ENCODE results near the gene CCR3. TPM values are rescaled to one million over a fixed set of nuclear protein-coding genes. Genes with fewer than 3 reads are reported as not detected.

CCR3 gene
- total RNA-seq = not detected

DNA sequence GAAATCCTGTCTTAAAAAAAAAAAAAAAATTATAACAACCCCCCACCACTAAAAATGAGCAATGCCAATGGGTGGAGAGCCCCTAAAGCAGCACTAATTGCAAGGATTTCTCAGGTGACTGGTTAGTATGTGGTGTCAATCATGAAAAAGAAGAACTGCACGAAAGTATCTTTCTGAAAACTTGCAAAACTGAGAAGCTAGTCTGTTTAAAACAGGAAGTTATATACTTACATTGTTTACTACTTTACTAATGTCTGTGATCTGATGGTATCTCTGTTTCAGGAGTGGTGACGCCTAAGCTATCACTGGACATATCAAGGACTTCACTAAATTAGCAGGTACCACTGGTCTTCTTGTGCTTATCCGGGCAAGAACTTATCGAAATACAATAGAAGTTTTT lies at the start of gene CCR3:
TSS of gene CCR3 (plus strand) at position 341 of the 400 bp plus-strand sequence. CDS start 22,699 bp downstream, outside the sequence.
- 65 to 69% methylated on average over 4 of the region's 4 CpGs for WGBS, 2 donors
- Histone ChIP-seq H3K27ac (no peak within 1 kb of the TSS), H3K9me3 (no peaks in the 10 kb centered on the region), H3K27me3 (peaks cover 0 to 3% (median 0%) of the 10 kb centered on the region in 4 donors), H3K36me3 (no peaks in the 10 kb centered on the region), H3K4me3 (no peak within 1 kb of the TSS), H3K4me1 (peaks cover 0 to 7% (median 0%) of the 10 kb centered on the region in 3 donors)
- intact Hi-C loops (cut with DNase I) = no loop called here
- TF ChIP-seq POLR2A (IDR thresholded peaks at IDR 0.05) (no peak), CTCF (IDR thresholded peaks at IDR 0.05) (no peak)
- no peak for DNase-seq

DNA sequence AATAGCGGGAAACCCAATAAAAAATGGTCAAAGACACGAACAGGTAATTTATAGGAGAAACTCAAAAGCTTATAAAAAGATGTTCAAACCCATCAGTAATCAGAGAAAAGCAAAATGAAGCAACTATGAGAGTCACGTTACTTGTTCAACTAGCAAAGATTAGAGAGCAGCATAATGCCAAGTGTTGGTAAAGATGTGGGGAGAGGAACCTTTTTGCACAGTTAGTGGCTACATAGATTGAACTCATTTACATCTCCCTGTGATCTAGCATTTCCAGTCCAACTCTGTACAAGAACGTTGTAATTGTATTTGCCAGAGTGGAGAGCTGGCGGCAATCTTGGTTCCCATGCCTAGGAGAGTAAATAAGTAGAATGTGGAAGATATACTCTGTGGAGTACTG lies 49.3 kb upstream of the CCR3 start:
- TF ChIP-seq CTCF (IDR thresholded peaks at IDR 0.05) (no peak), POLR2A (IDR thresholded peaks at IDR 0.05) (no peak)
- intact Hi-C loops (cut with DNase I) = no loop called here
- peaks cover 0 to 14% (median 0%) of the 10 kb centered on the region in 3 donors for H3K9me3 ChIP-seq
- no peaks in the 10 kb centered on the region for H3K4me1 ChIP-seq
- no peak for DNase-seq
- H3K27me3 ChIP-seq = peaks cover 0 to 10% (median 0%) of the 10 kb centered on the region in 4 donors
- H3K4me3 ChIP-seq = no peak overlapping the region
- 77 to 84% methylated on average over 5 of the region's 5 CpGs for WGBS, 2 donors
- no peak overlapping the region for H3K27ac ChIP-seq
- no peaks in the 10 kb centered on the region for H3K36me3 ChIP-seq

- Histone ChIP-seq H3K9me3 (peaks cover 0 to 14% (median 0%) of the 10 kb centered on the region in 3 donors), H3K27me3 (peaks cover 0 to 10% (median 0%) of the 10 kb centered on the region in 4 donors), H3K4me1 (no peaks in the 10 kb centered on the region), H3K36me3 (no peaks in the 10 kb centered on the region), H3K4me3 (no peak overlapping the region), H3K27ac (no peak overlapping the region)
- intact Hi-C loops (cut with DNase I) = no loop called here
- TF ChIP-seq CTCF (IDR thresholded peaks at IDR 0.05) (no peak), POLR2A (IDR thresholded peaks at IDR 0.05) (no peak)
- 21 to 38% methylated on average over 1 of the region's 1 CpG for WGBS, 2 donors
- DNase-seq = no peak
Observed at GRCh38 chr3:46193436-46193835, 48.8 kb upstream of the CCR3 start.

- intact Hi-C loops (cut with DNase I) = no loop called here
- 63 to 75% methylated on average over 4 of the region's 4 CpGs for WGBS, 2 donors
- peaks cover 0 to 14% (median 0%) of the 10 kb centered on the region in 3 donors for H3K9me3 ChIP-seq
- peaks cover 0 to 10% (median 0%) of the 10 kb centered on the region in 4 donors for H3K27me3 ChIP-seq
- TF ChIP-seq CTCF (IDR thresholded peaks at IDR 0.05) (no peak), POLR2A (IDR thresholded peaks at IDR 0.05) (no peak)
- H3K36me3 ChIP-seq = no peaks in the 10 kb centered on the region
- H3K4me1 ChIP-seq = no peaks in the 10 kb centered on the region
- DNase-seq = no peak
- H3K4me3 ChIP-seq = no peak overlapping the region
- no peak overlapping the region for H3K27ac ChIP-seq
Observed at GRCh38 chr3:46194868-46195553, 47.2 kb upstream of the CCR3 start.

GRCh38 chr3:46196261-46196957 lies 45.9 kb upstream of the CCR3 start:
- no peak for TF ChIP-seq CTCF (IDR thresholded peaks at IDR 0.05)
- TF ChIP-seq POLR2A (IDR thresholded peaks at IDR 0.05) = no peak
- 81 to 82% methylated on average over 7 of the region's 7 CpGs for WGBS, 2 donors
- peaks cover 0 to 9% (median 0%) of the 10 kb centered on the region in 4 donors for H3K27me3 ChIP-seq
- H3K36me3 ChIP-seq = no peaks in the 10 kb centered on the region
- DNase-seq = no peak
- peaks cover 0 to 14% (median 0%) of the 10 kb centered on the region in 3 donors for H3K9me3 ChIP-seq
- H3K4me3 ChIP-seq = no peak overlapping the region
- H3K27ac ChIP-seq = no peak overlapping the region
- no peaks in the 10 kb centered on the region for H3K4me1 ChIP-seq
- intact Hi-C loops (cut with DNase I) = no loop called here

All from esophagus squamous epithelium (tissue), 5 donors.